ENCODE results near the gene GPR137B.

GPR137B gene

DNA sequence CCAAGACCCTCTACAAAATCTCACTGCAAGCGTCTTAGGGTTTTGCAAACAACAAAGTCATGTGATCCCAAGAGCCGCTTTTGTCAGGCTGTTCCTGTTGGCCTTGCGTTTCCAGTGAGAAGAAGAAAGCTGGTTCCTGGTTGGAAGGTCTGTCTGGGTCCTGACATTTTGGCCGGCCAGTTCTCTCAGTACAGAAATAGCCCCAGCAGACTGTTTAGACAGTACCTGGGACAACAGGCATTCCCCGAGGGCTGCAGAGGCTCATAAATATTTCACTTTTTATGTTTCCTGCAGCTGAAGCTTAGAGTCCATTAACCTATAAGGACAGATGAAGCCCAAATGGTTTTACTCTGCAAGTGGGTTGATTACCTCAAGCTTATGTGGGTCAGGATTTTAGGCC is 8.6 kb downstream of the GPR137B start:
- DNase-seq (ENCODE audit: low read depth) = no peak
- H3K4me3 ChIP-seq (ENCODE audit: low read length) = no peak overlapping the region
- TF ChIP-seq CTCF (conservative IDR thresholded peaks at IDR 0.05; ENCODE audit: low read length) = no peak

- DNase-seq (ENCODE audit: low read depth) = no peak
- no peak for TF ChIP-seq CTCF (conservative IDR thresholded peaks at IDR 0.05; ENCODE audit: low read length)
- H3K4me3 ChIP-seq (ENCODE audit: low read length) = no peak overlapping the region
Measured at GRCh38 chr1:236151739-236152424, 9.5 kb downstream of the GPR137B start.

DNA sequence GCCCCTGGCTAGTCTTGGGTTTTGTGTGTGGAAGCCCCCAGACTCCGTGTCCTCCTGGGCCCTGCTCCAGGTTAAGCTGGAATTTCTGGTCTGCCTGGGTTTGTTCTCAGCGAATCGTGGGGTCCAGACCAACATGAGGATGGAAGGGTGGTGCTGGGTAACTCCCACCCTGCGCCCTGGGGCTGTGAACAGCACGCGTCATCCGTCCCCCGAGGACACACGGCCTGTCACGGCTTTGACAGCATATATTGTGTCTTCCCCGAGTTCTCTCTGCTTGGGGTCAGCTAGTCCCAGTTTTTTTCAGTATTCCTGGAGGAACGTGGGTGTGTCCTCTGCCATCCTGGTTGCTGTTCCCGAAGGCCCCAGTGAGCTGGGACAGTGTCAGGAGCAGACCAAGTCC is 11.8 kb downstream of the GPR137B start:
- no peak for TF ChIP-seq CTCF (conservative IDR thresholded peaks at IDR 0.05; ENCODE audit: low read length)
- DNase-seq (ENCODE audit: low read depth) = no peak
- H3K4me3 ChIP-seq (ENCODE audit: low read length) = no peak overlapping the region

DNA sequence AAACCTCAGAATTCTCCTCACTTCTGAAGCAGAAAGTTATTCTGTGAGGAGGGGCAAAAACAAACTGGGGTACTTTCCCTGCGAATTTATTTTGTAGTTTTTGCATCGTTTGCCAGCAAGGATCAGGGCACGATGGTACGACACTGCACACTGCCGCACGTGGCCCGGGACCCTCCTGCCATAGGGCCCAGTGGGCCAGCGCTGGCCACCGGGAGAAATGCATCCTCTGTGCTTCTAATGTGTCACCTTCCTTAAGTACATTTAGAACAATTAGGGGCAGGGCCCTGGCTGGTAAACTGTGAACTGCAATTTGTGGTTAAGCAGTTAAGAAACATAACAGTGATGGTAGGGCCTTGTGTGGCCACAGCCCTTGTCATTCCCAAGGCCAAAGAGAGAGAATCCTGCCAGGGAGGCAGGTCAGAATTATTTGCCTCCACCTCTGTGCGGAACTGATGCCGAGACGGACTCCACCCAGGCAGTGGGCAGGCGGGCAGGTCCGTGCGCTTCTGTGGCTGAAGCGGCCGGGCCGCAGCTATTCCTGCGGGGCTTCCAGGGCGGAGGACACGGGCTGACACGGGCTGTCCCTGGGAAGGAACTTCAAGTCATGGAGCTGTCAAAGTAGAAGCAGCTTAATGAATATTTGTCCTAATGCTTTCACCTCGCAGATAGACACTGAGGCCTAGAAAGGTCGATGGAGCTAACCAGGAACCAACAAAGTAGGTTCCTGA is 12.5 kb downstream of the GPR137B start:
- DNase-seq (ENCODE audit: low read depth) = no peak
- no peak for TF ChIP-seq CTCF (conservative IDR thresholded peaks at IDR 0.05; ENCODE audit: low read length)
- H3K4me3 ChIP-seq (ENCODE audit: low read length) = no peak overlapping the region

- H3K4me3 ChIP-seq (ENCODE audit: low read length) = no peak overlapping the region
- no peak for TF ChIP-seq CTCF (conservative IDR thresholded peaks at IDR 0.05; ENCODE audit: low read length)
- DNase-seq (ENCODE audit: low read depth) = no peak
Measured at GRCh38 chr1:236155399-236155767, 13.0 kb downstream of the GPR137B start.

- H3K4me3 ChIP-seq (ENCODE audit: low read length) = no peak overlapping the region
- TF ChIP-seq CTCF (conservative IDR thresholded peaks at IDR 0.05; ENCODE audit: low read length) = no peak
- DNase-seq (ENCODE audit: low read depth) = no peak
Measured at GRCh38 chr1:236155841-236156503, 13.6 kb downstream of the GPR137B start.

Data from AG10803 (cell line).